Osteocyte (in vitro differentiated cells): ENCODE data around the gene CBX4. TPM values are rescaled to one million over a fixed set of nuclear protein-coding genes. Genes with fewer than 3 reads are reported as not detected.

ENCODE experiments used
- DNase-seq: peaks from one replicate; pipeline ENCODE4 v3.0.0; 2021; ENCODE audit warnings: mixed read lengths; ENCODE audit not compliant: unreplicated experiment; ENCODE audit errors: extremely low spot score
- H3K27ac Mint-ChIP-seq: one replicate; pipeline ENCODE4 v1.8.0; 2021; ENCODE audit warnings: mild to moderate bottlenecking, mixed read lengths; ENCODE audit not compliant: unreplicated experiment
- H3K27me3 Mint-ChIP-seq: one replicate; pipeline ENCODE4 v1.8.0; 2021; ENCODE audit warnings: mixed read lengths; ENCODE audit not compliant: unreplicated experiment
- H3K36me3 Mint-ChIP-seq: one replicate; pipeline ENCODE4 v1.8.0; 2021; ENCODE audit warnings: mixed read lengths; ENCODE audit not compliant: unreplicated experiment
- H3K4me1 Mint-ChIP-seq: one replicate; pipeline ENCODE4 v1.8.0; 2021; ENCODE audit warnings: mixed read lengths; ENCODE audit not compliant: unreplicated experiment
- H3K4me3 Mint-ChIP-seq: one replicate; pipeline ENCODE4 v1.8.0; 2021; ENCODE audit warnings: mild to moderate bottlenecking, moderate library complexity, mixed read lengths; ENCODE audit not compliant: unreplicated experiment
- H3K9me3 Mint-ChIP-seq: one replicate; pipeline ENCODE4 v1.8.0; 2021; ENCODE audit warnings: mixed read lengths; ENCODE audit not compliant: unreplicated experiment
- total RNA-seq: library from RNA; stranded (reverse); gene quantifications from 2 replicates; pipeline ENCODE4 v1.2.1, GENCODE V29; 2021
- TF ChIP-seq, protein P1 (sequence below): fragments of 200-600 bp; sonication (generic); IDR thresholded peaks from 2 replicates; pipeline ENCODE4 v1.5.0; 2021; ENCODE audit warnings: antibody characterized with exemption, mild to moderate bottlenecking, moderate library complexity

Gene CBX4
- total RNA-seq, 1 donor from 2014 or later: 23.2 TPM

DNA sequence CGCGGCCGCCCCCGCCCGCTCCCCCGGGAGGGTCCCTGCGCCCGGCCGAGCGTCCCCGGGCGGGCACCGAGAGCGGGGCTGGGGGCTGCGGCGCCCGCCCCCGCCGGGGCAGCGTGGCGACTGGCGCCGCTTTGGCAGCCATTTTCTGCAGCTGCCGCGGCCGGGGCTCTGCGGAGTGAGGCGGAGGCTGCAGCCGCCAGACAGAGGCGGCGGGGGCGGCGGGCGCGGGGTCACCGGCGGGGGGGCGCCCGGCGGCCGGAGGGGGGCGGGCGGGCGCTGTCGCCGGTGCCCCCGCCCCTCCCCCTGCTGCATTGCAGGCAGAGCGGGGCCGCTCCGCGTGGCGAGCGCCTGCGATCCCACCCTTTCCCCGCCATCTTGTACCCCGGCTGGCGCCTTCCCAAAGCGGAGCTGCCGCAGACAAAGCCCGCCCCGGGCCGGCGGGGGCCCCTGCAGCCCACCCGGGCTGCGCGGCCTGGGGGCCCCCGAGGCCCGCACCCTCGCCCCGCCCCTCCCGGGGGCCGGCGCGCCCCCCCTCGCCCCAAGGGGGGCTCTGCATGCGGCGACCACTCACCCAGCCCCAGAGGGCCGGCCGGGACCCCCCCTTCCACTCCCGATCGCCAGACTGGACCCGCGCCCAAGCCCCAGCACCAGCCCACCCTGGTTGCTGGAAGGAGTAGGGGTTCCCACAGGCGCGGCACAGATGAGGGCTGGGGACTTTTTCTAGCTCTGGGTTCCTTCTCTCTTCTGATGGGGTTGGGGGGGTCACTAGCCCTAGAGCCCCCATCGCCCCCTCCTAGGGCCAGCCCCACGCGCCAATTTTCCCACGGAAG is 25.7 kb downstream of the CBX4 start:
- Mint-ChIP-seq H3K4me1 (peaks cover 22% of the 10 kb centered on the region), H3K9me3 (no peaks in the 10 kb centered on the region), H3K27me3 (peaks cover 46% of the 10 kb centered on the region), H3K27ac (no peak overlapping the region), H3K4me3 (peak overlapping the region; percentile 29), H3K36me3 (no peaks in the 10 kb centered on the region)
- TF ChIP-seq, protein P1, sequence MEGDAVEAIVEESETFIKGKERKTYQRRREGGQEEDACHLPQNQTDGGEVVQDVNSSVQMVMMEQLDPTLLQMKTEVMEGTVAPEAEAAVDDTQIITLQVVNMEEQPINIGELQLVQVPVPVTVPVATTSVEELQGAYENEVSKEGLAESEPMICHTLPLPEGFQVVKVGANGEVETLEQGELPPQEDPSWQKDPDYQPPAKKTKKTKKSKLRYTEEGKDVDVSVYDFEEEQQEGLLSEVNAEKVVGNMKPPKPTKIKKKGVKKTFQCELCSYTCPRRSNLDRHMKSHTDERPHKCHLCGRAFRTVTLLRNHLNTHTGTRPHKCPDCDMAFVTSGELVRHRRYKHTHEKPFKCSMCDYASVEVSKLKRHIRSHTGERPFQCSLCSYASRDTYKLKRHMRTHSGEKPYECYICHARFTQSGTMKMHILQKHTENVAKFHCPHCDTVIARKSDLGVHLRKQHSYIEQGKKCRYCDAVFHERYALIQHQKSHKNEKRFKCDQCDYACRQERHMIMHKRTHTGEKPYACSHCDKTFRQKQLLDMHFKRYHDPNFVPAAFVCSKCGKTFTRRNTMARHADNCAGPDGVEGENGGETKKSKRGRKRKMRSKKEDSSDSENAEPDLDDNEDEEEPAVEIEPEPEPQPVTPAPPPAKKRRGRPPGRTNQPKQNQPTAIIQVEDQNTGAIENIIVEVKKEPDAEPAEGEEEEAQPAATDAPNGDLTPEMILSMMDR: no peak
- DNase-seq: no peak

DNA sequence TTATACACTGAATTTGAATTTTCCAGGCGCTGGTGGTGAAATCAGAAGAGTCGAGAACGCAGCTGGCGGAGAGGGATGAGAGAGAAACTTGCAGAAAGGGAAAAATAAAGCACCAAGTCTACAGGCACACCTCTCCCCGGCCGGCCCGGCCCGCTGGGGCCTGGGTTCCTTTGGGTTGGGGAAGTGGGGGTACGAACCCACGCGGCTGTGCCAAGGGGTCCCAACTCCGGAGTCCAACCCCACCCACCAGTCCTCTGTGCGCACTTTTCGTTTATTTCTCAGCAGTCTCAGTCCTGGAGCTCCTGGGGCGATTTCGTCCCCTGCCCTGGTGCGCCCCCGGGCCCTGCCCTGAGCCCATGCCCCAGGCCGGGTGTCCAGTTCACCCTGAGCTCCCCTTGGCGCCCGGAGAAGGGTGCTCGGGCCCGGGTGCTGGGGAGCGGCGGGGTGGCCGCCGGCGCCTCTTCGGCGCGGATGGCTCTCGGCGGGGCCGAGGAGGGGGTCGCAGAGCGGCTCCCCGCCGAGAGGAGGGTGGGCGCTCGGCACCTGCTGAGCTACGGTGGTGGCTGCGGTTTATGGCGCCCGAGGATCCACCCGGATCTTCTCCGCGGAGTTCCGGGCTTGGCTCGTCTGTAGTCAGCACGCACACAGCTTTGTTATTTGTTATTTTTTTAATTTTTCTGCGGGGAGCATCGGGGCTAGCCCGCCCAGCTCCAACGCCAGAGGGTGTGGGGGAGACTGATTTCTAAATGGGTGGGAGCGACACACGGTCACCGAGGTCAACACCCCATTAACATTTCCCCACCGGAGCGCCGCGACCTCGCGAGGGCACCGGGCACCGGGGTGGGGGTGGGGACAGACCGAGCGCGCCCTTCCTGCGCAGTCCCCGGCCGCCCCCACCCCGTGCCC is 26.6 kb downstream of the CBX4 start:
- H3K36me3 Mint-ChIP-seq: no peaks in the 10 kb centered on the region
- TF ChIP-seq, protein P1: no peak
- H3K4me3 Mint-ChIP-seq: peak overlapping the region; percentile 70
- no peaks in the 10 kb centered on the region for H3K9me3 Mint-ChIP-seq
- H3K27me3 Mint-ChIP-seq: peaks cover 55% of the 10 kb centered on the region
- peak overlapping the region; percentile 41 for H3K27ac Mint-ChIP-seq
- peaks cover 22% of the 10 kb centered on the region for H3K4me1 Mint-ChIP-seq
- DNase-seq: no peak

DNA sequence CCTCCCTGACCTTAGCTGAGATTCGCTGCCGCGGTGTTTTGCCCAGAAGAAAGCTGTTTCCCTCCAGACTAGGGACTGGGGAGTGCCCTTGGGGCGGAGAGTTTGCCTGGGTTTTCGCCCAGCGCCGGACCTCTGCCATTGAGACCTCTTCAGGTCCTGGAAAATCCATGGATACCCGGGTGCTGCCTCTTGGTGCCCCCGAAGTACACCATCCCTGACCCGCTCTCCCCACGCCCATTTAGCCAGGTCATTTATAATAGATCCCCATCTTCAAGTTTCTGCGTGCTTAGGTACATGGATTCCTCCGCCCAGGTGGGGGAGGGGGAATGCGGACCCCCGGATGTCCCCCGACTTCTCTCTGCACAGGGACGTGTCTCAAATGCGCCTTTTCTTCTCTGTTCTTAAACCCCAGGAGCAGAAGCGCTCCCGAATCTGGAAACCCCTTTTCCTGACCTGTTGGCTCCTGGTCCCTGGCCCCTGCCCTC is 27.3 kb downstream of the CBX4 start:
- Mint-ChIP-seq H3K4me1 (peaks cover 22% of the 10 kb centered on the region), H3K27ac (peak overlapping the region; percentile 41), H3K27me3 (peaks cover 56% of the 10 kb centered on the region), H3K4me3 (peak overlapping the region; percentile 56), H3K36me3 (no peaks in the 10 kb centered on the region), H3K9me3 (no peaks in the 10 kb centered on the region)
- TF ChIP-seq, protein P1: no peak
- DNase-seq: no peak

DNA sequence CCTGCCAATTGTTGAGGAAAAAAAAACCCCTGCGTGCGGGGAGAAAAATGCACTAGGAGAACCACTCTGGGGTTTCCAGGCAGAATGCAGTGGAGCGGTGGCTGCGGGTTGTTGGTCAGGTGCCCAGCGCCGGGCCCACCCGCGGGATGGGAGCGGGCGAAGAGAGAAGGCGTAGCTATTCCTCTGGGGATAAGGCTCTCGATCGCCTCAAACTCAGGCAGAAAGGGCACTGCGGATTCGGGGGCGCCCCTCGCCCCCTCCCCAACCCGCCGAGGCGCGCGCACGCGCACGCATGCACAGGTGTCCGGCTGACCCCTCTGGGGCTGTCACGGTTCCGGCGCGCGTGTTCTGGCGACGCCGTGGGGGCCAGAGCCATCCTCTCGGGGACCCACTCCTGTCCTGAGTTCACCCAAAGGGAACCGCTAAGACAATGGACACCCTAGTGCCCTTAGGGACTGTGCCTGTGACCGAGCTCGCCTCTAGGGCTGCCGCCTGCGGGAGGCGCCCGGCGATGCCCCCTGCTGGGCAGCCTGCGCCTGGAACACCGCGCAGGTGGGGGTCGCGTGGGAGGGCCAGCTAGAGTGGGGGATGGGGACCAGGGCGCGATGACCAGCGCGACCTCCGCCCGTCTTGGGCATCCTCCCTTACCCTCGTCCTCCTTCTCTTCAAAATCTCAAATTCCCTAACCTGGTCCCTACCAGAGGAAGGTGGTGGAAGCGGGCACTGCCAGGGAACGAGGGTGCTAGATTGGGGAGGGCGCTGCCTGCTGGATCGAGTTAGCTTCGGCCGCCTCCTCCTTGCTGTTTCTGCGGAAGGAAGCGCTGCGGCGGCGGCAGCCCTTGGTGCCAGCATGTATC is 28.0 kb downstream of the CBX4 start:
- peak overlapping the region; percentile 56 for H3K4me3 Mint-ChIP-seq
- H3K4me1 Mint-ChIP-seq: peaks cover 22% of the 10 kb centered on the region
- H3K27me3 Mint-ChIP-seq: peaks cover 56% of the 10 kb centered on the region
- H3K27ac Mint-ChIP-seq: no peak overlapping the region
- TF ChIP-seq, protein P1: peak; percentile 41
- H3K9me3 Mint-ChIP-seq: no peaks in the 10 kb centered on the region
- no peak for DNase-seq
- H3K36me3 Mint-ChIP-seq: no peaks in the 10 kb centered on the region
